ENCODE results near the gene ADGRL3.

DNA sequence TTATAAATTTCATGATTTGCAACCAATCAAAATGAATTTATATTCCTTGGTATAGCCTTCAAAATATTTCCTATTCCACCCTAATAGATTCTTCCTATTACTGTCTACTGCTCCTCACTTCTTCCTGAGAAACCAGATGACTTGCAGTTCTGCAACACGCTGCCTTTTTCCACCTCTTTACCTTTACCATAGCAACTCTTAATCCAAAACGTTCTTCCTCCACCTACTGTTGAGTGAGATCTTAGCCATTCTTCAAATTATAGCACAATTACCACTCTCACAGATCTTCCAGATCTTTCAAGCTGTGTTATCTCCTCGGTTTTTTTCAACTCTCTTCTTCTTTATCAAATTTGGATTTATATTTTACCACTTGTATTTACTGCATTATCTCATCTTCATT, 289.8 kb downstream of the ADGRL3 start:
- TF ChIP-seq, protein P1, sequence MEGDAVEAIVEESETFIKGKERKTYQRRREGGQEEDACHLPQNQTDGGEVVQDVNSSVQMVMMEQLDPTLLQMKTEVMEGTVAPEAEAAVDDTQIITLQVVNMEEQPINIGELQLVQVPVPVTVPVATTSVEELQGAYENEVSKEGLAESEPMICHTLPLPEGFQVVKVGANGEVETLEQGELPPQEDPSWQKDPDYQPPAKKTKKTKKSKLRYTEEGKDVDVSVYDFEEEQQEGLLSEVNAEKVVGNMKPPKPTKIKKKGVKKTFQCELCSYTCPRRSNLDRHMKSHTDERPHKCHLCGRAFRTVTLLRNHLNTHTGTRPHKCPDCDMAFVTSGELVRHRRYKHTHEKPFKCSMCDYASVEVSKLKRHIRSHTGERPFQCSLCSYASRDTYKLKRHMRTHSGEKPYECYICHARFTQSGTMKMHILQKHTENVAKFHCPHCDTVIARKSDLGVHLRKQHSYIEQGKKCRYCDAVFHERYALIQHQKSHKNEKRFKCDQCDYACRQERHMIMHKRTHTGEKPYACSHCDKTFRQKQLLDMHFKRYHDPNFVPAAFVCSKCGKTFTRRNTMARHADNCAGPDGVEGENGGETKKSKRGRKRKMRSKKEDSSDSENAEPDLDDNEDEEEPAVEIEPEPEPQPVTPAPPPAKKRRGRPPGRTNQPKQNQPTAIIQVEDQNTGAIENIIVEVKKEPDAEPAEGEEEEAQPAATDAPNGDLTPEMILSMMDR (IDR thresholded peaks at IDR 0.05; ENCODE audit: borderline replicate concordance, extremely low read depth, low read length, poor library complexity, severe bottlenecking), result no peak
- TF ChIP-seq EZH2 (IDR thresholded peaks at IDR 0.05; ENCODE audit: borderline replicate concordance, low read depth, low read length, severe bottlenecking), result no peak
